GM18499 (cell line): ENCODE measurements around the gene DEAF1.
"Not testable (repeated sequence)": the region's sequence is repeated elsewhere in the genome, so short reads cannot be mapped to it uniquely, and the experiment has no call there.

Source experiments
- ATAC-seq: cut with Tn5 transposase; IDR thresholded peaks from one replicate; pipeline ENCODE4 v1.9.1; 2021; ENCODE audit warnings: moderate number of reproducible peaks; ENCODE audit not compliant: insufficient read depth, unreplicated experiment

DEAF1 gene, protein sequence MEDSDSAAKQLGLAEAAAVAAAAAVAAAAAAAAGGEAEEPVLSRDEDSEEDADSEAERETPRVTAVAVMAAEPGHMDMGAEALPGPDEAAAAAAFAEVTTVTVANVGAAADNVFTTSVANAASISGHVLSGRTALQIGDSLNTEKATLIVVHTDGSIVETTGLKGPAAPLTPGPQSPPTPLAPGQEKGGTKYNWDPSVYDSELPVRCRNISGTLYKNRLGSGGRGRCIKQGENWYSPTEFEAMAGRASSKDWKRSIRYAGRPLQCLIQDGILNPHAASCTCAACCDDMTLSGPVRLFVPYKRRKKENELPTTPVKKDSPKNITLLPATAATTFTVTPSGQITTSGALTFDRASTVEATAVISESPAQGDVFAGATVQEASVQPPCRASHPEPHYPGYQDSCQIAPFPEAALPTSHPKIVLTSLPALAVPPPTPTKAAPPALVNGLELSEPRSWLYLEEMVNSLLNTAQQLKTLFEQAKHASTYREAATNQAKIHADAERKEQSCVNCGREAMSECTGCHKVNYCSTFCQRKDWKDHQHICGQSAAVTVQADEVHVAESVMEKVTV

GRCh38 chr11:694563-695287, at the start of gene DEAF1:
TSS of gene DEAF1 (minus strand) at chr11:695222. CDS start at chr11:695047, 175 bp downstream.
- ATAC-seq: no peak

- no peak for ATAC-seq
Observed at GRCh38 chr11:742571-743201, 47.7 kb upstream of the DEAF1 start.

GRCh38 chr11:742156-742546, 47.1 kb upstream of the DEAF1 start:
- ATAC-seq: no peak

DNA sequence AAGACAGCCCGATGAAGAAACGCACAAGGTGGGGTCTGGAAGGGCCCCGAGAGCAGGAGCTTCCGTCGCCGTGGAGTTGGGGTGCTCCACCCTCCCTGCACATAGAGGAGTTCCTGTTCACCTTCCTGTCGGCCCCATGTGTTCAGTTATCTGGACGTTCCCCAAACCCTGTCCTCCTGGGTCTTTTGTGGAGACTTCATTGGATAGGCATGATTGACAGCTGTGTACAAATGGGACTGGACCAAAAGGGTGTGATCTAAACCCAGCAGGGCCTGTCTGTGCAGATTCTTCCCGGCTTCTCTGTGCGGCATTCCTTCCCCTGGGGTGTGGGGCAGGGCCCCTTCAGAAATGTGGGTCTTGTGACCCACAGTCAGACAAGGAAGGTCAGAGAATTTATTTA, 42.9 kb upstream of the DEAF1 start:
- not testable (repeated sequence) for ATAC-seq

GRCh38 chr11:737366-737765, 42.3 kb upstream of the DEAF1 start:
- no peak for ATAC-seq

DNA sequence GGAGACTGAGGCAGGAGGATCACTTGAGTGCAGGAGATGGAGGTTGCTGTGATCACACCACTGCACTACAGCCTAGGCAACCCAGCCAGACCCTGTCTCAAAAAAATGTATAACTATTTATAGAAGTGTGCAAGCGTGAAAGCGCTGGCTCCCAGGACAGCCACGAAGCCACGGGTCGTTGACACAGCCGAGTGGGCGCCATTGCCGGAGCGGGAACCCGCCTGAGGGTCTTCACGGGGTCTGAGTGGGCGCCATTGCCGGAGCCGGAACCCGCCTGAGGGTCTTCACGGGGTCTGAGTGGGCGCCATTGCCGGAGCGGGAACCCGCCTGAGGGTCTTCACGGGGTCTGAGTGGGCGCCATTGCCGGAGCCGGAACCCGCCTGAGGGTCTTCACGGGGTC, 39.5 kb upstream of the DEAF1 start:
- ATAC-seq: not testable (repeated sequence)

DNA sequence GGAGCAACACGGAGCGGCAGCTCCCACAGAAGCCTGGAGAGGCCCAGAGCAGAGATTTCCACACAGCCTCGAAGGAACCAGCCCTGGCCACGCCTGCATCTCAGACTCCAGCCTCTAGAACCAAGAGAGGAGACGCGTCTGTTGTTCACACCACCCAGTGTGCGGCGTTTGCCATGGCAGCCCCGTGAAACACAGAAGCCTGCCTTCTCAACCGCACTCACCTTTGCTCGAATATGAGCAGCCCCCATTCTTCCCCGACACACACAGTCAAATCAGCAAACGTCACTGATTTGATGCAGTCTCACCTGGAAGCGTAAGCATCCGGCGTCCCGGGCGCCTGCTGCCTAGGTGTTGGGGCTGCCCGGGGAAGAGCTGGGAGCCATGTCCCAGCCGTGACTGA, 38.0 kb upstream of the DEAF1 start:
- ATAC-seq: no peak

- no peak for ATAC-seq
Observed at GRCh38 chr11:729492-730074, 34.6 kb upstream of the DEAF1 start.

- ATAC-seq: no peak
Observed at GRCh38 chr11:728901-729491, 34.0 kb upstream of the DEAF1 start.

DNA sequence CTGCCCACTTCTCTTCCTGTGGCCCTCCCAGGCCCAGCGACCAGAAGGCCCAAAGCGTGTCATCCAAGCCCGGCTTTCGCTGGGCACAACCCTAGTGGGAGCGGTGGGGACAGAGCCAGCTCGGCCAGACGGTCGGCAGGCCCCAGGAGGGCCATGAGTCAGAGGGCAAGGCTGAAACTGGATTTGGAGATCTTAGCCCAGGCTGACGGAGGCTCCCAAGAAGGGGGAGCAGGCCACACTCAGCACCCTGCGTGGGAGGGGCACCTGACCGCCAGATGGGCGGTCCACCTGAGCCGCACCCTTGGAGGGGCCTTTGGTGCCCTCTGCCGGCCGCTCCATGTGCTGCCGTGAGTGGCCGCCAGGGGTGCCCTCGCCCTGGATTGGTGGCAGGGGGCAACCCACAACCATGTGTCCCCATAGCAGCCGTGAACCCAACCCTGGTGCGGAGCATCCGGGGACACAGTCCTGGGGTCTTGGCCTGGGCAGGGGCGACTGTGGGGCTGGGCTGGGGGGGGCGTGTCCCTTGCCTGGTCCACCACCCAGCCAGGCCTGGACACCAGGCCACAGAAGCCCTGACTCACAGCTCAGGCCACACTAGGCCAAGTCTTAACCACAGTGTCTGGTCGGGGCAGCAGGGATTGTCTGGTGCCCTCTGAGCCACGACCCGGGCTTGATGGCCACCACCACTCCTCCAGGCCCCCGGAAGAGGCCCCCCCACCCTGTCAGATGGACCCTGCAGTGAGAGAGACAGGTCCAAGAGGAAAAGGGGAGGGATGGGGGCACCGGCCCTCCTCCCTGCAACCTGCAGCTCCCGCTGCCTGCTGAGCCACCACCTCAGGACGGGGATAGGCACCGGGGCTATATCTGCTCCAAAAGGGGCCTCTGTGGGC, 33.1 kb upstream of the DEAF1 start:
- ATAC-seq: no peak

DNA sequence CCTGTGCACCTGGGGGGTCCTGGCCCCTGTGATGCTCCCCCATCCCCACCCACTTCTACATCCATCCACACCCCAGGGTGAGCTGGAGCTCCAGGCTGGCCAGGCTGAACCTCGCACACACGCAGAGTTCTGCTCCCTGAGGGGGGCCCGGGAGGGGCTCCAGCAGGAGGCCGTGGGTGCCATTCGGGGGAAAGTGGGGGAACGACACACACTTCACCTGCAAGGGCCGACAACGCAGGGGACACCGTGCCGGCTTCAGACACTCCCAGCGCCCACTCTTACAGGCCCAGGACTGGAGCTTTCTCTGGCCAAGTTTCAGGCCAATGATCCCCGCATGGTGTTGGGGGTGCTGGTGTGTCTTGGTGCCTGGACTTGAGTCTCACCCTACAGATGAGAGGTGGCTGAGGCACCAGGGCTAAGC, 32.3 kb upstream of the DEAF1 start:
- ATAC-seq: no peak

- no peak for ATAC-seq
Observed at GRCh38 chr11:726278-727220, 31.5 kb upstream of the DEAF1 start.

DNA sequence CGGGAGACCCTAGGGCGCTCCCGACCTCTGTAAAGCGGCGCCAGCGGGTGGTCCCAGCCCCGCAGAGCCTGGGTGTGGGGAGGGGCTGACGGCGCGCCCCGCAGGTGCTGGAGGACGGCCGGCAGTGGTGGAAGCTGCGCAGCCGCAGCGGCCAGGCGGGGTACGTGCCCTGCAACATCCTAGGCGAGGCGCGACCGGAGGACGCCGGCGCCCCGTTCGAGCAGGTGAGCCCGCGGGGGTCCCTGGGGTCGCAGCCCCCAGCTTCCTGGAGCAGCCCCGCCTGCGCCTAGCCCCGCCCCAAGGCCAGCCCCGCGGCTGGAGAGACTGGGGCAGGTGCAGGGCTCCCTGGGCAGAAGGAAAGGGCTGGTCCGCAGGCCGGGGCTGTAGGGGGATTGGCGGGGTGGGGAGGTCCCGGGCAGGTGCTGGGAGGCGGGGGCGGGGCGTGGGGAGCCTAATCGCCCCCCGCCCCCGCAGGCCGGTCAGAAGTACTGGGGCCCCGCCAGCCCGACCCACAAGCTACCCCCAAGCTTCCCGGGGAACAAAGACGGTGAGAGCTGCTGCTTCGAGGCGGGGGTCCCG, 30.7 kb upstream of the DEAF1 start:
- no peak for ATAC-seq

GRCh38 chr11:724778-725386, 29.9 kb upstream of the DEAF1 start:
- no peak for ATAC-seq

GRCh38 chr11:724049-724777, 29.2 kb upstream of the DEAF1 start:
- no peak for ATAC-seq

GRCh38 chr11:723120-723883, 28.3 kb upstream of the DEAF1 start:
- ATAC-seq: no peak
